Smooth muscle cell (in vitro differentiated cells): ENCODE results near the gene NTMT1. TPM values are rescaled to one million over a fixed set of nuclear protein-coding genes. Genes with fewer than 3 reads are reported as not detected.

ENCODE experiments used
- DNase-seq: peaks from one replicate; lab custom pipeline; 2025; ENCODE audit not compliant: unreplicated experiment; lab: John Stamatoyannopoulos, UW
- H2AFZ ChIP-seq: fragments of 200-600 bp; sonication (generic); 2 replicates; pipeline ENCODE4 v1.6.0; 2016; ENCODE audit warnings: antibody characterized with exemption, low read depth, mild to moderate bottlenecking
- H3F3A ChIP-seq: fragments of 200-600 bp; sonication (generic); 2 replicates; pipeline ENCODE4 v1.6.0; 2017; ENCODE audit warnings: antibody characterized with exemption, low read depth
- H3K27ac ChIP-seq: fragments of 200-600 bp; sonication (generic); 2 replicates; pipeline ENCODE4 v1.5.1; 2016; ENCODE audit warnings: low read depth, mild to moderate bottlenecking
- H3K27me3 ChIP-seq: fragments of 200-600 bp; sonication (generic); 2 replicates; pipeline ENCODE4 v1.6.1; 2016; ENCODE audit warnings: low read depth, mild to moderate bottlenecking
- H3K36me3 ChIP-seq: fragments of 200-600 bp; sonication (generic); 2 replicates; pipeline ENCODE4 v1.5.1; 2016; ENCODE audit warnings: low read depth
- H3K4me1 ChIP-seq: fragments of 200-600 bp; sonication (generic); 2 replicates; pipeline ENCODE4 v1.5.1; 2016; ENCODE audit warnings: low read depth
- H3K4me2 ChIP-seq: fragments of 200-600 bp; sonication (generic); 2 replicates; pipeline ENCODE4 v1.6.0; 2016; ENCODE audit warnings: mild to moderate bottlenecking
- H3K4me3 ChIP-seq: fragments of 200-600 bp; sonication (generic); 2 replicates; pipeline ENCODE4 v1.5.1; 2016; ENCODE audit warnings: mild to moderate bottlenecking
- H3K79me2 ChIP-seq: fragments of 200-600 bp; sonication (generic); 2 replicates; pipeline ENCODE4 v1.6.0; 2016; ENCODE audit warnings: low read depth, mild to moderate bottlenecking
- H3K9ac ChIP-seq: fragments of 200-600 bp; sonication (generic); 2 replicates; pipeline ENCODE4 v1.6.0; 2016; ENCODE audit warnings: low read depth
- H3K9me3 ChIP-seq: fragments of 200-600 bp; sonication (generic); replicated peaks from 2 replicates; pipeline ENCODE4 v1.5.1; 2016; ENCODE audit warnings: low read depth
- H4K20me1 ChIP-seq: fragments of 200-600 bp; sonication (generic); 2 replicates; pipeline ENCODE4 v1.6.0; 2016; ENCODE audit warnings: low read depth
- WGBS: methylation state at CpG from one replicate; pipeline ENCODE4 v1.1.7; 2016; ENCODE audit warnings: low lambda C conversion rate; 5-methylcytosine and 5-hydroxymethylcytosine counted together
- polyA plus RNA-seq: library from polyadenylated mRNA; unstranded; fragments of >200 nt; fragmentation: Nextera tagmentation; extraction: Ambion mirVana; gene quantifications from 2 replicates; pipeline ENCODE4 v1.2.1, GENCODE V29; 2016
- total RNA-seq: library from RNA; depleted of rRNA; stranded (reverse); fragments of >200 nt; gene quantifications from 2 replicates; pipeline ENCODE4 v1.2.3, GENCODE V29; 2014
- TF ChIP-seq, protein P1 (sequence below): fragments of 200-600 bp; sonication (generic); IDR thresholded peaks from 2 replicates; pipeline ENCODE4 v1.5.1; 2017; ENCODE audit warnings: borderline replicate concordance, mild to moderate bottlenecking, antibody characterized with exemption; ENCODE audit not compliant: insufficient read depth, poor library complexity, severe bottlenecking

Gene NTMT1
- total and polyA plus RNA-seq, 2 experiments from 2014 or later, result 42.9 to 118 TPM

DNA sequence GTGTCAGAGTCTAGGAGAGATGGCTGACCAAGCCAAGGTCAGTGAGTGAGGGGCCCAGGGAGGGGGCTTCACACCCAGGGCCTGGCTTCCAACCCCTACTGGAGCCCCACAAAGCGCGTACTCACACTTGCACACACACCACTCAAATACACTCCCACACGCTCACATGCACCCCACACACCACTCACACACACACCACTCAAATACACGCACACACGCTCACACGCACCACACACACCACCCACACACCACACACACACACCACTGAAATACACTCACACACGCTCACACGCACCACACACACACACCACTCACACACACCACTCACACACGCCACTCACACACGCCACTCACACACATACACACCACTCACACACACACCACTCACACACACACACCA is 21.7 kb downstream of the NTMT1 start:
- no peak overlapping the region for H3K27ac ChIP-seq
- no peaks in the 10 kb centered on the region for H3K36me3 ChIP-seq
- no peak overlapping the region for H2AFZ ChIP-seq
- H3K79me2 ChIP-seq, result no peaks in the 10 kb centered on the region
- no peaks in the 10 kb centered on the region for H3K9me3 ChIP-seq
- no CpG with 5 or more reads among the region's 10 CpGs for WGBS
- H3K27me3 ChIP-seq, result no peaks in the 10 kb centered on the region
- no peak overlapping the region for H3K9ac ChIP-seq
- no peak overlapping the region for H3K4me3 ChIP-seq
- no peaks in the 10 kb centered on the region for H4K20me1 ChIP-seq
- no peak overlapping the region for H3K4me2 ChIP-seq
- H3F3A ChIP-seq, result no peaks in the 10 kb centered on the region
- TF ChIP-seq, protein P1, sequence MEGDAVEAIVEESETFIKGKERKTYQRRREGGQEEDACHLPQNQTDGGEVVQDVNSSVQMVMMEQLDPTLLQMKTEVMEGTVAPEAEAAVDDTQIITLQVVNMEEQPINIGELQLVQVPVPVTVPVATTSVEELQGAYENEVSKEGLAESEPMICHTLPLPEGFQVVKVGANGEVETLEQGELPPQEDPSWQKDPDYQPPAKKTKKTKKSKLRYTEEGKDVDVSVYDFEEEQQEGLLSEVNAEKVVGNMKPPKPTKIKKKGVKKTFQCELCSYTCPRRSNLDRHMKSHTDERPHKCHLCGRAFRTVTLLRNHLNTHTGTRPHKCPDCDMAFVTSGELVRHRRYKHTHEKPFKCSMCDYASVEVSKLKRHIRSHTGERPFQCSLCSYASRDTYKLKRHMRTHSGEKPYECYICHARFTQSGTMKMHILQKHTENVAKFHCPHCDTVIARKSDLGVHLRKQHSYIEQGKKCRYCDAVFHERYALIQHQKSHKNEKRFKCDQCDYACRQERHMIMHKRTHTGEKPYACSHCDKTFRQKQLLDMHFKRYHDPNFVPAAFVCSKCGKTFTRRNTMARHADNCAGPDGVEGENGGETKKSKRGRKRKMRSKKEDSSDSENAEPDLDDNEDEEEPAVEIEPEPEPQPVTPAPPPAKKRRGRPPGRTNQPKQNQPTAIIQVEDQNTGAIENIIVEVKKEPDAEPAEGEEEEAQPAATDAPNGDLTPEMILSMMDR, result no peak
- H3K4me1 ChIP-seq, result no peaks in the 10 kb centered on the region
- no peak for DNase-seq

DNA sequence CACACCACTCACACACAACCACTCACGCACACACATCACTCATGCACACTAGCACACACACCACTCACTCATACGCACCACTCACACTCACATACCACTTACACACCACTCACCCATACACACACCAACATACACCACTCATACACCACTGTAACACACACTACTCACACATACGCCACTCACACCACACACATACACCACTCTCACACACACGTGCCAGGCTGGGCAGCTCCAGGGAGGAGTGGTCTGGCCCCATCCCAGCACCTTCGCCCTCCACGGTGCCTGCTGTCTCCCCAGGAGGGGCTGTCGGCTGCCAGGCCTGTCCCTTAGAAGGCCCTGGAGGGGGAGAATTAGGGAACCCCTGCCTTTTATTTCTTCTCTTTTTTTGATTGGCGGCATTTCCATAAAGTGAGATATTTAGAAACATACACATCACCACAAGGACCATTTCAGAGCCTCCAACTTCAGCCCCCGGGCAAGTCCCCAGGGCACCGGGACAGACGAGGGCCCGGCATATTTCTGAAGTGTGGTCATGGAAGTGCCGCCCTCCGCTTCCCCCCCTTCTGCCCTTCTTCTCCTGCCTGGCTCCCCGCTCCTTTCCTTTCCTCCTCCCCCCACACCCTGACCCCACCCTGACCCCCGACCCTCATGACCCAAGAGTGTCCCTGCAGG is 22.3 kb downstream of the NTMT1 start:
- H4K20me1 ChIP-seq, result no peaks in the 10 kb centered on the region
- H3K9me3 ChIP-seq, result no peaks in the 10 kb centered on the region
- no peak for DNase-seq
- H3K27ac ChIP-seq, result no peak overlapping the region
- 76% methylated on average over 13 of the region's 16 CpGs for WGBS
- H3K36me3 ChIP-seq, result no peaks in the 10 kb centered on the region
- no peaks in the 10 kb centered on the region for H3K79me2 ChIP-seq
- no peak overlapping the region for H3K4me2 ChIP-seq
- no peak overlapping the region for H3K4me3 ChIP-seq
- no peaks in the 10 kb centered on the region for H3K4me1 ChIP-seq
- H3K9ac ChIP-seq, result no peak overlapping the region
- TF ChIP-seq, protein P1, result no peak
- no peaks in the 10 kb centered on the region for H3F3A ChIP-seq
- H2AFZ ChIP-seq, result no peak overlapping the region
- H3K27me3 ChIP-seq, result no peaks in the 10 kb centered on the region

DNA sequence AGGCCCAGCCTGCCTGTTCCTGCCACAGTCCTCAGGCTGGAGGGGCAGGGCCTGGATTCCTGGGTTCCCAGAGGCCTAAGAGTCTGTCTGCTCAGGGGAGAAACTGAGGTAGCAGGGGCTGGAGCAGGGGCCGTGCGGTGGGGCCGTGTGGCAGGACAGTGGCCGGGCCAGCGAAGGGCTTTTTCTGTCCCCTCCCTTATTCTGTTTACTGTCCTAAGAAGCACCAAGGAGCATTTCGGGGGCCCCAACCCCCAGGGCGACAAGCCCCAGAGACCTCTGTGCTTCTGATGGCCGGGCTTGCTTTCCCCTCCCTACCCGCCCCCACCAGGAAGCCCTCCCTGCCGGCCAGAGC is 22.8 kb downstream of the NTMT1 start:
- no peak overlapping the region for H2AFZ ChIP-seq
- no peaks in the 10 kb centered on the region for H3K4me1 ChIP-seq
- no peak for DNase-seq
- no peaks in the 10 kb centered on the region for H3K79me2 ChIP-seq
- no peak overlapping the region for H3K9ac ChIP-seq
- H3K36me3 ChIP-seq, result no peaks in the 10 kb centered on the region
- H3K27me3 ChIP-seq, result no peaks in the 10 kb centered on the region
- TF ChIP-seq, protein P1, result no peak
- H4K20me1 ChIP-seq, result no peaks in the 10 kb centered on the region
- no peak overlapping the region for H3K4me2 ChIP-seq
- no peak overlapping the region for H3K4me3 ChIP-seq
- 96% methylated on average over 7 of the region's 10 CpGs for WGBS
- H3F3A ChIP-seq, result no peaks in the 10 kb centered on the region
- H3K9me3 ChIP-seq, result no peaks in the 10 kb centered on the region
- no peak overlapping the region for H3K27ac ChIP-seq
